Measurements from ENCODE around the gene ART4. TPM values are rescaled to one million over a fixed set of nuclear protein-coding genes. Genes with fewer than 3 reads are reported as not detected.

ART4 gene
- polyA plus RNA-seq, 1 experiment, result 0.12 TPM

GRCh38 chr12:14845350-14845750 is 2.0 kb upstream of the ART4 start:
- Histone ChIP-seq H3K36me3 (ENCODE audit: control insufficient read depth, insufficient read depth, low read length) (no peaks in the 10 kb centered on the region), H3K4me3 (ENCODE audit: low read depth, low read length) (no peak overlapping the region), H3K27me3 (ENCODE audit: control insufficient read depth, insufficient read depth, low read length) (no peaks in the 10 kb centered on the region)
- ChIA-PET CTCF (interaction anchor here (0.6 to 8.5 kb wide), 12 partner anchors 9 to 377 kb away, joined by 3 to 83 read pairs (median 4); partner anchors contain the start of gene RERG), POLR2A (no interaction called here)
- no peak for DNase-seq (ENCODE audit: low read depth)
- TF ChIP-seq, protein P1, sequence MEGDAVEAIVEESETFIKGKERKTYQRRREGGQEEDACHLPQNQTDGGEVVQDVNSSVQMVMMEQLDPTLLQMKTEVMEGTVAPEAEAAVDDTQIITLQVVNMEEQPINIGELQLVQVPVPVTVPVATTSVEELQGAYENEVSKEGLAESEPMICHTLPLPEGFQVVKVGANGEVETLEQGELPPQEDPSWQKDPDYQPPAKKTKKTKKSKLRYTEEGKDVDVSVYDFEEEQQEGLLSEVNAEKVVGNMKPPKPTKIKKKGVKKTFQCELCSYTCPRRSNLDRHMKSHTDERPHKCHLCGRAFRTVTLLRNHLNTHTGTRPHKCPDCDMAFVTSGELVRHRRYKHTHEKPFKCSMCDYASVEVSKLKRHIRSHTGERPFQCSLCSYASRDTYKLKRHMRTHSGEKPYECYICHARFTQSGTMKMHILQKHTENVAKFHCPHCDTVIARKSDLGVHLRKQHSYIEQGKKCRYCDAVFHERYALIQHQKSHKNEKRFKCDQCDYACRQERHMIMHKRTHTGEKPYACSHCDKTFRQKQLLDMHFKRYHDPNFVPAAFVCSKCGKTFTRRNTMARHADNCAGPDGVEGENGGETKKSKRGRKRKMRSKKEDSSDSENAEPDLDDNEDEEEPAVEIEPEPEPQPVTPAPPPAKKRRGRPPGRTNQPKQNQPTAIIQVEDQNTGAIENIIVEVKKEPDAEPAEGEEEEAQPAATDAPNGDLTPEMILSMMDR (IDR thresholded peaks at IDR 0.05; ENCODE audit: insufficient read depth, low read depth, low read length), result peak; percentile 77

- TF ChIP-seq, protein P1 (IDR thresholded peaks at IDR 0.05; ENCODE audit: insufficient read depth, low read depth, low read length), result no peak
- H3K4me3 ChIP-seq (ENCODE audit: low read depth, low read length), result no peak overlapping the region
- H3K27me3 ChIP-seq (ENCODE audit: control insufficient read depth, insufficient read depth, low read length), result no peaks in the 10 kb centered on the region
- no peak for DNase-seq (ENCODE audit: low read depth)
- CTCF ChIA-PET, result interaction anchor here (0.8 to 8.5 kb wide), 5 partner anchors 33 to 673 kb away, joined by 3 to 83 read pairs (median 4); partner anchors contain the start of gene RERG
- H3K36me3 ChIP-seq (ENCODE audit: control insufficient read depth, insufficient read depth, low read length), result no peaks in the 10 kb centered on the region
- POLR2A ChIA-PET, result no interaction called here
Measured at GRCh38 chr12:14844401-14844800, 1.1 kb upstream of the ART4 start.

DNA sequence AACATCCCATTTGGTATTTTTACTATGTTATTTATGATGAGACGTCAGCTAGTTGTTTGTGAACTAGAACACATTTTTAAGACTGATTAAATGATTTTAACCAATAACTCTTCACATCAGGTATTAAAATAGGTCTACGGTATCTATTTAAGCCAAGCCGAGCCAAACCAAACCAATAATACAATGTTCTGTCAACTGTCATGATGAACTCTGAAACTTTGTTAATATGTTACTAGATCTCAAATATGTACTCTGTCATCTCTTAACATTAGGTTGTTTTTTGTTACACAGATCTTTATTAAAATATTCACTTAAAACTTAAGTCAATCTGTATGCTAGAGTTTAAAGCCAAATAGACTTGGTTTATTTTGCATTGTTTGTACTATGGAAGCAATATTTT is 1.0 kb downstream of the ART4 start:
- no peaks in the 10 kb centered on the region for H3K36me3 ChIP-seq (ENCODE audit: control insufficient read depth, insufficient read depth, low read length)
- ChIA-PET POLR2A (no interaction called here), CTCF (interaction anchor here (2.0 kb wide), 1 partner anchor 70 kb away, joined by 5 read pairs; no protein-coding TSS in a partner anchor)
- H3K27me3 ChIP-seq (ENCODE audit: control insufficient read depth, insufficient read depth, low read length), result no peaks in the 10 kb centered on the region
- DNase-seq (ENCODE audit: low read depth), result no peak
- TF ChIP-seq, protein P1 (IDR thresholded peaks at IDR 0.05; ENCODE audit: insufficient read depth, low read depth, low read length), result no peak
- no peak overlapping the region for H3K4me3 ChIP-seq (ENCODE audit: low read depth, low read length)

DNA sequence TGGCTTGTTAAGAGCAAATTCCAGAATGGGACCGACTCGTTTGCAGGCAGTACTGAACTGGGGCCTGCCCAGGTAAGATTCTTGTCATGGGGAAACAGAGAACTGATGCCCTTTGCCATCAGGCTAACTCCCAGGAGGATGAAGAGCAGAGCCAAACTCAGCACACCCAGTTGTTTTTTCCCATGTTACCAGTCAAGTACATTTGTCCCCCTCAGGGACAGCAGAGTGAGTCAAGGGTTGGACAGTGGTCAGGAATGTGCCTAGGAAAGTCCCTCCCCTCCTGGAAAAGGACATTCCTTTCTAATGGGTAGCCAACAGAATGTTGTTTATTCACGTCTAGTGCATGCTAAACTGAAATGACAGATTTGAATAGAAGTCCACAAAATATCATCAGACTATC is 1.6 kb downstream of the ART4 start:
- Histone ChIP-seq H3K4me3 (ENCODE audit: low read depth, low read length) (no peak overlapping the region), H3K27me3 (ENCODE audit: control insufficient read depth, insufficient read depth, low read length) (no peaks in the 10 kb centered on the region), H3K36me3 (ENCODE audit: control insufficient read depth, insufficient read depth, low read length) (no peaks in the 10 kb centered on the region)
- ChIA-PET POLR2A (no interaction called here), CTCF (interaction anchor here (2.0 kb wide), 1 partner anchor 71 kb away, joined by 5 read pairs; no protein-coding TSS in a partner anchor)
- TF ChIP-seq, protein P1 (IDR thresholded peaks at IDR 0.05; ENCODE audit: insufficient read depth, low read depth, low read length), result no peak
- no peak for DNase-seq (ENCODE audit: low read depth)

DNA sequence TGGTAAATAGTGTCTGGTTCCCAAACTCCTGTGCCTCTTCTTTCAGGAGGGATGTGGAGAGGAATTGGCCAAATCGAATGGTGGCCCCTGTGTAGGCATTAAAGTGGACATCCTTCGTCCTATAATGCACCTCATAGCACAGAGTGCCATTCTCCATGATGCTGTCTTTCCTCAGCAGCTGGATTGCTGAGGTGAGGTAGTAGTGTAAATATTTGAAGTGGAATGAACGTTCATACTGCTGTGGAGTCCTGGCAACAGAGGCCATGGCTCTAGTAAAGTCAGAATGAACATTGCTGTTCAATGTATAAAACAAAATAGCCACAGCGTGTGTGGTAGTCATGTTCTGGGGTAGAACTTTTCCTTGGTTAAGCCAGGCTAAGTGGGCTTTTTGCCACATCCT is 2.7 kb downstream of the ART4 start:
- no peaks in the 10 kb centered on the region for H3K27me3 ChIP-seq (ENCODE audit: control insufficient read depth, insufficient read depth, low read length)
- CTCF ChIA-PET, result interaction anchor here (2.0 kb wide), 1 partner anchor 72 kb away, joined by 5 read pairs; no protein-coding TSS in a partner anchor
- H3K4me3 ChIP-seq (ENCODE audit: low read depth, low read length), result no peak overlapping the region
- no peaks in the 10 kb centered on the region for H3K36me3 ChIP-seq (ENCODE audit: control insufficient read depth, insufficient read depth, low read length)
- TF ChIP-seq, protein P1 (IDR thresholded peaks at IDR 0.05; ENCODE audit: insufficient read depth, low read depth, low read length), result no peak
- DNase-seq (ENCODE audit: low read depth), result no peak
- POLR2A ChIA-PET, result no interaction called here

Measured in BJ (cell line).